Bronchial epithelial cell (primary cell): ENCODE results near the gene COL23A1. TPM values are rescaled to one million over a fixed set of nuclear protein-coding genes. Genes with fewer than 3 reads are reported as not detected.

Experiments used
- DNase-seq: peaks from one replicate; pipeline ENCODE4 v3.0.0-alpha.2; 2010; ENCODE audit warnings: low read depth
- FAIRE-seq: peaks from 2 replicates; lab custom pipeline; 2011; peaks lifted over from hg19 to GRCh38; lab: Jason Lieb, UNC
- H3K27me3 ChIP-seq: 2 replicates; pipeline ENCODE4 v1.5.1; 2011; ENCODE audit warnings: low read length; ENCODE audit not compliant: control insufficient read depth, insufficient read depth
- H3K36me3 ChIP-seq: 2 replicates; pipeline ENCODE4 v1.5.1; 2011; ENCODE audit warnings: low read length; ENCODE audit not compliant: control insufficient read depth, insufficient read depth
- H3K4me3 ChIP-seq: 2 replicates; pipeline ENCODE4 v1.5.1; 2011; ENCODE audit warnings: mild to moderate bottlenecking, low read depth, low read length, control low read depth
- CTCF ChIP-seq: IDR thresholded peaks from 2 replicates; pipeline ENCODE4 v1.5.1; 2011; ENCODE audit warnings: mild to moderate bottlenecking, moderate library complexity, low read length, control low read depth, inconsistent platforms; ENCODE audit not compliant: insufficient read depth, severe bottlenecking
- total RNA-seq: library from RNA; depleted of rRNA; stranded (reverse); fragments of >200 nt; gene quantifications from 2 replicates; pipeline ENCODE4 v1.2.1, GENCODE V29; 2014

Gene COL23A1
- total RNA-seq, 1 donor from 2014 or later, result 0.26 TPM

GRCh38 chr5:178273665-178274541 lies 316.3 kb downstream of the COL23A1 start:
- TF ChIP-seq CTCF, result no peak
- no peaks in the 10 kb centered on the region for H3K36me3 ChIP-seq
- no peak overlapping the region for H3K4me3 ChIP-seq
- H3K27me3 ChIP-seq, result no peaks in the 10 kb centered on the region
- FAIRE-seq (no peak), DNase-seq (no peak)

GRCh38 chr5:178273041-178273440 lies 317.2 kb downstream of the COL23A1 start:
- FAIRE-seq (no peak), DNase-seq (no peak)
- no peak for TF ChIP-seq CTCF
- H3K36me3 ChIP-seq, result no peaks in the 10 kb centered on the region
- no peak overlapping the region for H3K4me3 ChIP-seq
- H3K27me3 ChIP-seq, result no peaks in the 10 kb centered on the region

GRCh38 chr5:178272591-178272990 lies 317.6 kb downstream of the COL23A1 start:
- H3K27me3 ChIP-seq, result no peaks in the 10 kb centered on the region
- FAIRE-seq (no peak), DNase-seq (no peak)
- no peak overlapping the region for H3K4me3 ChIP-seq
- H3K36me3 ChIP-seq, result no peaks in the 10 kb centered on the region
- no peak for TF ChIP-seq CTCF

- H3K27me3 ChIP-seq, result no peaks in the 10 kb centered on the region
- H3K4me3 ChIP-seq, result no peak overlapping the region
- no peak for FAIRE-seq
- no peak for TF ChIP-seq CTCF
- no peak for DNase-seq
- H3K36me3 ChIP-seq, result no peaks in the 10 kb centered on the region
Observed at GRCh38 chr5:178271726-178272479, 318.3 kb downstream of the COL23A1 start.

- H3K27me3 ChIP-seq, result no peaks in the 10 kb centered on the region
Observed at GRCh38 chr5:178271231-178271630, 319.0 kb downstream of the COL23A1 start.

More at GRCh38 chr5:178271231-178271630, 319.0 kb downstream of the COL23A1 start:
- TF ChIP-seq CTCF, result no peak
- no peak overlapping the region for H3K4me3 ChIP-seq
- no peaks in the 10 kb centered on the region for H3K36me3 ChIP-seq
- FAIRE-seq, result no peak
- DNase-seq, result no peak
